Measurements from ENCODE around the gene TTPAL. TPM values are rescaled to one million over a fixed set of nuclear protein-coding genes. Genes with fewer than 3 reads are reported as not detected.

The TTPAL gene
- total RNA-seq, 3 donors from 2014 or later (not counting 1 experiment from before 2014, with no cell fraction given): 17.2 to 22.9 (median 22.5) TPM

- H3K9me3 Mint-ChIP-seq: no peaks in the 10 kb centered on the region
These were observed 20.5 kb upstream of the TTPAL start for GRCh38 chr20:44455126-44455525.

GRCh38 chr20:44456611-44457010, 19.1 kb upstream of the TTPAL start:
- Histone ChIP-seq H3K4me1 (ENCODE audit: control insufficient read depth, insufficient read depth, low read length) (no peaks in the 10 kb centered on the region), H3K36me3 (ENCODE audit: control insufficient read depth, insufficient read depth, low read length) (no peaks in the 10 kb centered on the region), H3K27ac (ENCODE audit: low read length) (no peak overlapping the region), H3K9me3 (ENCODE audit: control insufficient read depth, insufficient read depth, low read length) (no peaks in the 10 kb centered on the region), H3K4me3 (ENCODE audit: low read length) (no peak overlapping the region), H3K27me3 (ENCODE audit: control insufficient read depth, insufficient read depth, low read length) (no peaks in the 10 kb centered on the region)
- ATAC-seq (no peak), DNase-seq (no peak)
- H3K4me3 Mint-ChIP-seq: no peak overlapping the region
- H3K9me3 Mint-ChIP-seq: no peaks in the 10 kb centered on the region
- intact Hi-C loops (cut with micrococcal nuclease): no loop called here
- no peak overlapping the region for H3K27ac Mint-ChIP-seq
- TF ChIP-seq CTCF (IDR thresholded peaks at IDR 0.05): no peak
- WGBS (ENCODE audit: insufficient coverage): 97% methylated on average over 8 of the region's 8 CpGs
- no peaks in the 10 kb centered on the region for H3K27me3 Mint-ChIP-seq (ENCODE audit: low read depth in 2 of 2)
- H3K36me3 Mint-ChIP-seq: no peaks in the 10 kb centered on the region
- no peaks in the 10 kb centered on the region for H3K4me1 Mint-ChIP-seq

More at GRCh38 chr20:44455126-44455525, 20.5 kb upstream of the TTPAL start:
- Mint-ChIP-seq H3K4me1 (no peaks in the 10 kb centered on the region), H3K36me3 (no peaks in the 10 kb centered on the region), H3K27ac (no peak overlapping the region), H3K27me3 (ENCODE audit: low read depth in 2 of 2) (no peaks in the 10 kb centered on the region), H3K4me3 (no peak overlapping the region)
- no peaks in the 10 kb centered on the region for H3K36me3 ChIP-seq (ENCODE audit: control insufficient read depth, insufficient read depth, low read length)
- no peaks in the 10 kb centered on the region for H3K27me3 ChIP-seq (ENCODE audit: control insufficient read depth, insufficient read depth, low read length)
- ATAC-seq (no peak), DNase-seq (no peak)
- H3K9me3 ChIP-seq (ENCODE audit: control insufficient read depth, insufficient read depth, low read length): no peaks in the 10 kb centered on the region
- no peak overlapping the region for H3K4me3 ChIP-seq (ENCODE audit: low read length)
- TF ChIP-seq CTCF (IDR thresholded peaks at IDR 0.05): no peak
- no peaks in the 10 kb centered on the region for H3K4me1 ChIP-seq (ENCODE audit: control insufficient read depth, insufficient read depth, low read length)
- WGBS (ENCODE audit: insufficient coverage): 73% methylated on average over 3 of the region's 3 CpGs
- intact Hi-C loops (cut with micrococcal nuclease): no loop called here
- no peak overlapping the region for H3K27ac ChIP-seq (ENCODE audit: low read length)

GRCh38 chr20:44457016-44457415, 18.7 kb upstream of the TTPAL start:
- Mint-ChIP-seq H3K4me1 (no peaks in the 10 kb centered on the region), H3K27ac (no peak overlapping the region), H3K4me3 (no peak overlapping the region), H3K9me3 (no peaks in the 10 kb centered on the region), H3K36me3 (no peaks in the 10 kb centered on the region), H3K27me3 (ENCODE audit: low read depth in 2 of 2) (no peaks in the 10 kb centered on the region)
- ATAC-seq (no peak), DNase-seq (no peak)
- no peaks in the 10 kb centered on the region for H3K9me3 ChIP-seq (ENCODE audit: control insufficient read depth, insufficient read depth, low read length)
- intact Hi-C loops (cut with micrococcal nuclease): no loop called here
- H3K36me3 ChIP-seq (ENCODE audit: control insufficient read depth, insufficient read depth, low read length): no peaks in the 10 kb centered on the region
- no peaks in the 10 kb centered on the region for H3K4me1 ChIP-seq (ENCODE audit: control insufficient read depth, insufficient read depth, low read length)
- no peak overlapping the region for H3K4me3 ChIP-seq (ENCODE audit: low read length)
- no peaks in the 10 kb centered on the region for H3K27me3 ChIP-seq (ENCODE audit: control insufficient read depth, insufficient read depth, low read length)
- no peak for TF ChIP-seq CTCF (IDR thresholded peaks at IDR 0.05)
- 86% methylated on average over 6 of the region's 6 CpGs for WGBS (ENCODE audit: insufficient coverage)
- H3K27ac ChIP-seq (ENCODE audit: low read length): no peak overlapping the region

- ATAC-seq: no peak
- Histone ChIP-seq H3K4me3 (ENCODE audit: low read length) (no peak overlapping the region), H3K27ac (ENCODE audit: low read length) (no peak overlapping the region), H3K4me1 (ENCODE audit: control insufficient read depth, insufficient read depth, low read length) (no peaks in the 10 kb centered on the region), H3K36me3 (ENCODE audit: control insufficient read depth, insufficient read depth, low read length) (no peaks in the 10 kb centered on the region), H3K27me3 (ENCODE audit: control insufficient read depth, insufficient read depth, low read length) (no peaks in the 10 kb centered on the region), H3K9me3 (ENCODE audit: control insufficient read depth, insufficient read depth, low read length) (no peaks in the 10 kb centered on the region)
- H3K4me3 Mint-ChIP-seq: no peak overlapping the region
- H3K4me1 Mint-ChIP-seq: no peaks in the 10 kb centered on the region
- WGBS (ENCODE audit: insufficient coverage): no CpG with 5 or more reads among the region's 2 CpGs
- no peak for DNase-seq
- H3K9me3 Mint-ChIP-seq: no peaks in the 10 kb centered on the region
- H3K27ac Mint-ChIP-seq: no peak overlapping the region
- H3K36me3 Mint-ChIP-seq: no peaks in the 10 kb centered on the region
- no peaks in the 10 kb centered on the region for H3K27me3 Mint-ChIP-seq (ENCODE audit: low read depth in 2 of 2)
- intact Hi-C loops (cut with micrococcal nuclease): no loop called here
- TF ChIP-seq CTCF (IDR thresholded peaks at IDR 0.05): no peak
These were observed 16.4 kb upstream of the TTPAL start for GRCh38 chr20:44459271-44459670.

Data from natural killer cell (primary cell).